Peyer's patch (tissue), 4 donors: ENCODE measurements around the gene CADPS.

Source experiments
- CTCF ChIP-seq, 6 experiments: fragments of 450-650 bp in 4 of 6; fragments of 200-600 bp in 2 of 6; sonication (generic) in 1 of 6; IDR thresholded peaks; one replicate each; pipeline ENCODE4 v1.5.1; 2017 to 2019; ENCODE audit warnings: antibody characterized with exemption in 6 of 6, mild to moderate bottlenecking in 3 of 6, moderate library complexity in 1 of 6
- POLR2A ChIP-seq, 2 donors: fragments of 450-650 bp; IDR thresholded peaks; one replicate each; pipeline ENCODE4 v1.5.1; 2017; ENCODE audit warnings: antibody characterized with exemption in 2 of 2, mild to moderate bottlenecking in 2 of 2, moderate library complexity in 2 of 2

- TF ChIP-seq CTCF (IDR thresholded peaks at IDR 0.05) (no peak), POLR2A (IDR thresholded peaks at IDR 0.05) (no peak)
These were observed 519.5 kb downstream of the CADPS start for GRCh38 chr3:62355703-62356102.
